Activated T-cell treated with anti-CD3 and anti-CD28 coated beads, Interleukin-2, amount 50 U/mL, for 72 hours (primary cell): ENCODE measurements around the gene DENND5B. TPM values are rescaled to one million over a fixed set of nuclear protein-coding genes. Genes with fewer than 3 reads are reported as not detected.

Experiments
- ATAC-seq, 2 donors: fragments of 150-1000 bp; cut with Tn5 transposase; replicated peaks in 1 of 2; 2 replicates each; pipeline ENCODE4 v1.10.0; 2021; ENCODE audit warnings: moderate library complexity in 2 of 2, mild to moderate bottlenecking in 1 of 2
- DNase-seq, 2 donors: peaks; one replicate each; pipeline ENCODE4 v3.0.0; 2021 to 2022; ENCODE audit warnings: mixed read lengths in 1 of 2
- H3K27ac Mint-ChIP-seq: one replicate; pipeline ENCODE4 v1.8.0; 2022; ENCODE audit warnings: mild to moderate bottlenecking, moderate library complexity, mixed read lengths
- H3K27me3 Mint-ChIP-seq: one replicate; pipeline ENCODE4 v1.8.0; 2022; ENCODE audit warnings: low read depth, mixed read lengths
- H3K36me3 Mint-ChIP-seq, 2 donors: one replicate each; pipeline ENCODE4 v1.8.0; 2022; ENCODE audit warnings: mixed read lengths in 2 of 2, mild to moderate bottlenecking in 1 of 2; ENCODE audit not compliant: insufficient read depth in 2 of 2
- H3K4me1 Mint-ChIP-seq: one replicate; pipeline ENCODE4 v1.8.0; 2022; ENCODE audit warnings: low read depth, mixed read lengths
- H3K4me3 Mint-ChIP-seq, 2 donors: one replicate each; pipeline ENCODE4 v1.8.0; 2022; ENCODE audit warnings: mild to moderate bottlenecking in 2 of 2, mixed read lengths in 2 of 2, moderate library complexity in 2 of 2
- H3K9me3 Mint-ChIP-seq, 2 donors: one replicate each; pipeline ENCODE4 v1.8.0; 2022; ENCODE audit warnings: mixed read lengths in 2 of 2
- total RNA-seq, 2 donors: library from RNA; stranded (reverse); gene quantifications; one replicate each; pipeline ENCODE4 v1.2.3, GENCODE V29; 2022

Gene DENND5B
- total RNA-seq = under 1 TPM; 0.76 to 0.77 TPM

DNA sequence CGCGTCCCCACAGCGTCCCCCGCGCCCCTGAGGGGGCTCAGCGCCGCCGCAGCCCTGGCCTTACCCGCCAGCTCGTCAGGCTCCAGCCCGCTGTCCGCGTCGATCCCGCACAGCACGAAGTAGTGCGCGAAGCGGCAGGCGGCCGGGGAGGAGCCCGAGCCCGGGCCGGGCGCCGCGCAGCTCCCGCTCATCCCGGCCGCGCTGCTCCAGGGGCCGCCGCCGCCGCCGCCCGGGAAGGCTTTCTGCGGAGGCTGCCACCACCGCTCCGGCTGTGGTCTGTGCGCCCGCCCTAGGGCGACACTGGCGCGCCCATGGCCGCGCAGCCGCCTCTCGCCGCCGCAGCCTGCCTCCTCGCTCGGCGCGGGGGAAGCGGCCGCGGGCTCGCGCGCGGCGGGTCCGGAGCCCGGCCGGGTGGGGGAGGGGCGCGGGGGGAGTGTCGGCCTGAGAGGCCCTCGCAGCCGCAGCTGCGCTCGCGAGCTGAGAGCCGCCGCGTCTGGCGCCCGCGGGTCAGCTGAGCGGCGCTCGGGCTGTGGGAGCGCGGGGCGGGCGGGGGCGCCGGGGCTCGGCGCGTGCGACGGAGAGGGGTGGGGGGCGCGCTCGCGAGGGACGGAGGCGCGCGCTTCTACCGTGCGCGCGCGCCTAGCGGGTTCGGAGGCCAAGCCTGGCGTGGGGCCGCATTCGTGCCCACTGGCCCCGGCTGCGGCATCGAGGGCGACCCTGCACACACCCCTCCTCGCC, at the start of gene DENND5B:
DENND5B (minus strand) TSS at position 495 of the 738 bp plus-strand sequence; CDS start at position 191, 304 bp downstream.
- DNase-seq (peak; percentile 34 to 45), ATAC-seq (peak; percentile 55 to 61)
- peak within 1 kb of the TSS; percentile 73 to 84 for H3K4me3 Mint-ChIP-seq
- H3K36me3 Mint-ChIP-seq = peaks cover 2% of the 10 kb centered on the region in 2 donors
- peaks cover 58% of the 10 kb centered on the region for H3K27me3 Mint-ChIP-seq
- peaks cover 7% of the 10 kb centered on the region for H3K4me1 Mint-ChIP-seq
- H3K27ac Mint-ChIP-seq = no peak within 1 kb of the TSS
- H3K9me3 Mint-ChIP-seq = no peaks in the 10 kb centered on the region

DNA sequence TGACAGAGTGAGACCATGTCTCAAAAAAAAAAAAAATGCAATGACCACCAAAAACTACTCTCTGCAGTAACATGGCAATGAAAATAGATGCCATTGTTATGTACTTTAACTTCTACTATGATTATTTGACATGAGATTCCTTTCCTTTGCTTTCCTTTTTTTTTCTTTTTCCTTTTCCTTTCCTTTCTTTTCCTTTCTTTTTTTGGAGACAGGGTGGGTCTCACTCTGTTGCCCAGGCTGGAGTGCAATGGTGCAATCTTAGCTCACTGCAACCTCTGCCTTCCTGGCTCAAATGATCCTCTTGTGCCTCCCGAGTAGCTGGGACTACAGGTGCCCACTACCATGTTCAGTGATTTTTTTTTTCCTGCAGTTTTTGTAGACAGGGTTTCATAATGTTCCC, 43.7 kb upstream of the DENND5B start:
- Mint-ChIP-seq H3K27ac (no peak overlapping the region), H3K4me1 (no peaks in the 10 kb centered on the region), H3K36me3 (no peaks in the 10 kb centered on the region), H3K4me3 (no peak overlapping the region), H3K9me3 (no peaks in the 10 kb centered on the region), H3K27me3 (no peaks in the 10 kb centered on the region)
- ATAC-seq = no peak
- no peak for DNase-seq

DNA sequence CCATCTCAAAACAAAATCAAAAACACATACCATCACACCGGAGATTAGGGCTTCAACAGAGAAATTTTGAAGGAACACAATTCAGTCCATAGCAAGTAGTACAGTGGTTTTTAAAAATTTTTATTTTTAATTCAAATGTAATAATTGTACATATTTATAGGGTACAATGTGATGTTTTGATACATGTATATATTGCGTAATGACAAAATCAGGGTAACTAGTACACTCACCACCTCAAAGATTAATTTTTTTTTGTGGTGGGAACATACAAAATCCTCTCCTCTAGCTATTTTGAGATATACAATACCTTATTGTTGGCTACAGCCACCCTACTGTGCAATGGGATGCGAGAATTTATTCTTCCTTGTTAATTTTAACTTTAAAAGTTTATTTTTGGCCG, 42.5 kb upstream of the DENND5B start:
- no peaks in the 10 kb centered on the region for H3K27me3 Mint-ChIP-seq
- H3K9me3 Mint-ChIP-seq = no peaks in the 10 kb centered on the region
- ATAC-seq (no peak), DNase-seq (no peak)
- no peaks in the 10 kb centered on the region for H3K4me1 Mint-ChIP-seq
- H3K36me3 Mint-ChIP-seq = no peaks in the 10 kb centered on the region
- H3K27ac Mint-ChIP-seq = no peak overlapping the region
- no peak overlapping the region for H3K4me3 Mint-ChIP-seq

DNA sequence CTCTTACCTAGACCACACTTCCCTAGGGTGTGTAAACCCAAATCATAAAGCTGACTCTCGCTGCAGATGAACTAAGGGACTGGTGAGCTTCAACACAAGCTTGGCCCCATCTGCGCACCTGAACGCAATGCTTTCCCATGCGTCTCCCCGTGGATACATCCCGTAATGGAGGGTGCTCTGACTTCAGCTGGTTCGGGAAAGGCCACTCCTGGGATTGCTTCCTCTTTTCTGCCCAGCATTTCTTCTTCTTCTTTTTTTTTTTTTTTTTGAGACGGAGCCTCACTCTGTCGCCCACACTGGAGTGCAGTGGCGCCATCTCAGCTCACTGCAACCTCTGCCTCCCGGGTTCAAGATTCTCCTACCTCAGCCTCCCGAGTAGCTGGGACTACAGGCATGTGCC, 40.9 kb upstream of the DENND5B start:
- H3K27me3 Mint-ChIP-seq = no peaks in the 10 kb centered on the region
- no peaks in the 10 kb centered on the region for H3K36me3 Mint-ChIP-seq
- no peaks in the 10 kb centered on the region for H3K9me3 Mint-ChIP-seq
- no peak overlapping the region for H3K27ac Mint-ChIP-seq
- H3K4me1 Mint-ChIP-seq = no peaks in the 10 kb centered on the region
- no peak for DNase-seq
- H3K4me3 Mint-ChIP-seq = no peak overlapping the region
- no peak for ATAC-seq

DNA sequence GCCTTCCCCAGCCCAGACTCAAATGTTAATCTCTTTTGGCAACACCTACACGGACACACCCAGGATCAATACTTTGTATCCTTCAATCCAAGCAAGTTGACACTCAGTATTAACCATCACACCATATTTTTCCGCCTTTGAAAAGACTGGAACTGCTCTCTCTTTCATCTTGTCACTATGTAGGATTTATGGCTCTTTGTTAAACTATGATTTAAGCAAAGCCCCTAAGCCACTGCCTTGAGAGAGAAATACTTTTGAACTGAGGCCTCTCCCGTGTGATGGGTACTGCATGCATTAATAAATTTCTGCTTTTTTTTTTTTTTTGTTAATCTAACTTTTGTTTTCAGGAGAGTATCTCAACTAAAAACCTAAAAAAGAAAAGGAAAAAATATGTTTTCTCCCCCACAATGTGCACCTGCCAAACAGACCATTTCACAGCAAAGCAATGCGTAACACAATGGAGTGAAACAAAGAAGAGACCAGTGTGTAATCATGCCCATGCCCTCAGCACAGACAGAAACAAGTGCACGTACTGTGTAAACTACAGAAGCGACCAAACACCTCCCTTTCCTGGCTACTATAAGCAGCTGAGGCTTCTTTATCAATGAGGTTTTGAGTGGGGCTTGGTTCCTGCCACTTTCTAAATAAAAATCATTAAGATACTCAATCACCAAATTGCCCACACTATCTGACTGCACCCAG, 40.2 kb upstream of the DENND5B start:
- Mint-ChIP-seq H3K27ac (no peak overlapping the region), H3K9me3 (no peaks in the 10 kb centered on the region), H3K36me3 (no peaks in the 10 kb centered on the region), H3K4me1 (no peaks in the 10 kb centered on the region), H3K27me3 (no peaks in the 10 kb centered on the region), H3K4me3 (no peak overlapping the region)
- ATAC-seq (no peak), DNase-seq (no peak)

DNA sequence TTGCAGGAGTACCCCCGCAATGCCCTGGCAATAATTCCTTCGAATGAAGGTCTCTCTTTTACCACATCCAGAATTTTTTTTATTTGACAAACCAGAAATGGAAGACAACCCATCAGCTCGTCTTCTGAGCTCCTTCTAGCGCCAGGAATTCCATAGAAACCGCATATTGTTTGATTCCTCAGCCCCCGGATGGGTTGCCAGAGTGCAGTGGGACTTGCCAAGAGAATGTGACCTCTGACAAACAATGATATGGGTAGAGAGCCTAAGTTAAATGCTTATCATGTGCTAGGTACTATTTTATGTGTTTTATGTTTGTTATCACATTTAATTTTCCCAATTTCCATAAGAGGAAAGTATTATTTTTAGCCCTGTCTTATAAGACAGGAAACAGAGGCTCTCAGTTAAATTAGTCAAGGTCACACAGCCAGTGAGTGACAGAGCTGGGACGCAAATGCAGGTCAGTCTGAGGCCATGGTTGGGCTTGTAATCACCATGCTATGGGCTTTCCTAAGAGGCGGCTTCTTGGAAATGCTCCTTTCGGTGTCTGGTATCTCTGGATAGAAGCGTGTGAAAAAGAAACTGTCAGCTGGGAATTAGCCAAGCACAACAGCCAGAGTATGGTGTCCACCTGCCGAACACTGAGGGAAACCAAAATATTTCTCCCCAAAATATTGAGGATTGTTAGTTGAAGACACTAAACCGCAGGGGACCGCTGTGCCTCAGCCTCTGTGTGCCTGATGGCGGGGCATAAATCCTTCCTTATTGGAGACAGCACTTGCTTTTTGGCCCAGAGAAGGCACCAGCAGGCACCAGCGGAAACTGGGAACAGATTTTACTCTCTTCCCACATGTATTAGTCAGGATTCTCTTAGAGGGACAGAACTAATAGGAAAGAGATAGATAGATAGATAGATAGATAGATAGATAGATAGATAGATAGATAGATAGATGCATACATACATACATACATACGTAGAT, 39.1 kb upstream of the DENND5B start:
- no peaks in the 10 kb centered on the region for H3K27me3 Mint-ChIP-seq
- no peaks in the 10 kb centered on the region for H3K9me3 Mint-ChIP-seq
- no peak for ATAC-seq
- DNase-seq = no peak
- H3K27ac Mint-ChIP-seq = no peak overlapping the region
- H3K4me3 Mint-ChIP-seq = no peak overlapping the region
- H3K4me1 Mint-ChIP-seq = no peaks in the 10 kb centered on the region
- peaks cover 0 to 1% of the 10 kb centered on the region in 2 donors for H3K36me3 Mint-ChIP-seq

DNA sequence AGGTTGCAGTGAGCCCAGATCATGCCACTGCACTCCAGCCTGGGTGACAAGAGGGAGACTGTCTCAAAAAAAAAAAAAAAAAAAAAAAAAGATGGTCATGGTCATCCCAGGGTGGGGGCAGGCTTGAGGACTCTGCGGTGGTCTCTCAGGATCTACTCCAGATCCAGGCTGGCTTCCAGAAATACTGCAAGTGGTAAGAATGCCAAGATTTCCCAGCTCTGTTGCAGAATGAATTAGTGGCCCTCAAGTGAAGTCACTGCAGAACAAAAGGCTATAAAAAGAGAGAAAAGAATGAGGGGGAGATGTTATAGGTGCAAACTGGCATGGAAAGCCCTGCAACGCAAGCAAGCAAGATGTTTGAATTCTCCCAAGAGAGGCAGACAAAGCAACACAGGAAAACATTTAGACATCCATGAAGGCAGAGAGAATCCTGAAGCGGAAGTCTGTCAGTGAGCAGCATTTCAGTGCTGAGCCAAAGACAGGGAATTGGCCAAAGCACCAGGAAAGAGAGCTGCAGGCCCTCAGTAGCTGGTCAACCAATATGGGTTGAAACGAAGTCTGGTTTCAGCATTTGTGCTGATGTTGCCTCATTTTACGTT, 36.6 kb upstream of the DENND5B start:
- no peak overlapping the region for H3K27ac Mint-ChIP-seq
- no peak overlapping the region for H3K4me3 Mint-ChIP-seq
- no peaks in the 10 kb centered on the region for H3K27me3 Mint-ChIP-seq
- ATAC-seq (no peak), DNase-seq (no peak)
- H3K4me1 Mint-ChIP-seq = no peaks in the 10 kb centered on the region
- H3K9me3 Mint-ChIP-seq = no peaks in the 10 kb centered on the region
- H3K36me3 Mint-ChIP-seq = peaks cover 0 to 1% of the 10 kb centered on the region in 2 donors

DNA sequence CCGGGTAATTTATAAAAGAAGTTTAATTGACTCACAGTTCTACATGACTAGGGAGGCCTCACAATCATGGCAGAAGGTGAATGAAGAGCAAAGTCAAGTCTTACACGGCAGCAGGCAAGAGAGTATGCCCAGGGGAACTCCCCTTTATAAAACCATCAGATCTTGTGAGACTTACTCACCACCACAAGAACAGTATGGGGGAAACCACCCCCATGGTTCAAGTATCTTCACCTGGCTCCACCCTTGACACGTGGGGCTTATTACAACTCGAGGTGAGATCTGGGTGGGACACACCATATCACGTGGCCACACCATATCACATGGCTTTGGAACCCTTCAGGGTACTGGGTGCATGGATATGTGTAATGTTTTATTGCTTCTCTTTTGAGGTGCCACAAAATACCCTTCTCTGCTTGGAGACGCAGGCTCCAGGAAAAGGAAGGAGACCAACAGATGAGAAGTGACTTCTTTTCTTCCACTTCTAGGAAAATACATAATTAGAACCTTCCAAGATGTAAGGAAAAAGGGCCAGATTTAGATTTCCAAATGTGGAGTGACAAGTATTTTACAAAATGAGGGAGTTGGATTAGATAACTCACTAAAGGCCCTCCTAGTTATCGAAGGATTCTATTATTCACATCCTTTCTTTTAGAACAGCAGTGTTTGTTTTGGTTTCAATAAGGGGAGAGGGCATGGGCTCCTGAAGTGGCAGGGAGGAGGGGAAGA, 35.5 kb upstream of the DENND5B start:
- Mint-ChIP-seq H3K27me3 (no peaks in the 10 kb centered on the region), H3K4me3 (no peak overlapping the region), H3K9me3 (no peaks in the 10 kb centered on the region), H3K27ac (no peak overlapping the region), H3K4me1 (no peaks in the 10 kb centered on the region), H3K36me3 (peaks cover 0 to 1% of the 10 kb centered on the region in 2 donors)
- ATAC-seq (no peak), DNase-seq (no peak)

DNA sequence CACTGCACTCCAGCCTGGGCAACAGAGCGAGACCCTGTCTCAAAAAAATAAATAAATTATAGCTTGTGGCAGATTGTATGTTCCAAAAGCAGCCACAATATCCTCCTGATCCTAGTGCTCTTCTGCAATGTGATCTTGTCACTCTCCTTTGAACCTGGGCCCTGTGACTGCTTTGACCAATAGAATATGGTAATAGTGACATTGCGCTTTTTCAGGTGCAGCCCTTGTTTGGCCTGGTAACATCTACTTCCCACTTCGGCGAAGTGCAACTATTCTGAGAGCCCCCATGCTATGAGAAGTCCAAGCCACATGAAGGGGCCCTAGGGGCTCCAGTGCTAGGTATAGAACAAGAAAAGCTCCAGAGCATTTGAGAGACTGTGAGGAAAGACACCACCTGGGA, 31.1 kb upstream of the DENND5B start:
- ATAC-seq (no peak), DNase-seq (no peak)
- Mint-ChIP-seq H3K36me3 (peaks cover 0 to 1% of the 10 kb centered on the region in 2 donors), H3K27me3 (no peaks in the 10 kb centered on the region), H3K4me1 (peaks cover 4% of the 10 kb centered on the region), H3K9me3 (no peaks in the 10 kb centered on the region), H3K27ac (no peak overlapping the region), H3K4me3 (no peak overlapping the region)

DNA sequence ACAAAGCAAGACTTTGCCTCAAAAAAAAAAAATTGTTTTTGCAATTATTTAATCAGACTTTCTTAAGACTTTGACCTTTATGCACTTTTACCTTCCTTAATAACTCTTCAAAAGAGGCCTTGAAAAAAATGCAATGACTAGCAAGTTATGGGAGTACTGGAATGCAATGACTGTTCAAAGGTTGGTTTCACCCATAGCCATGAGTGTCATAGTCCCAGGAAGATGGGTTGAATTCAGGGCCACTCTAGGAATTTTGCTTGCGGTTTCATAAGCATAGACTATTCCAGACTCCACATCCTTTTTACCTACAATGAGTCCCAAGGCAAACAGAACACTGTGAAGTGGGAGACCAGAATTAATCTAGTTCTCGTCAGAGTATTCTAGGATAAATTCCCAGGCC, 29.4 kb upstream of the DENND5B start:
- no peak for DNase-seq
- Mint-ChIP-seq H3K36me3 (no peaks in the 10 kb centered on the region), H3K9me3 (no peaks in the 10 kb centered on the region), H3K4me3 (no peak overlapping the region), H3K4me1 (peaks cover 4% of the 10 kb centered on the region), H3K27ac (no peak overlapping the region), H3K27me3 (no peaks in the 10 kb centered on the region)
- ATAC-seq = no peak

DNA sequence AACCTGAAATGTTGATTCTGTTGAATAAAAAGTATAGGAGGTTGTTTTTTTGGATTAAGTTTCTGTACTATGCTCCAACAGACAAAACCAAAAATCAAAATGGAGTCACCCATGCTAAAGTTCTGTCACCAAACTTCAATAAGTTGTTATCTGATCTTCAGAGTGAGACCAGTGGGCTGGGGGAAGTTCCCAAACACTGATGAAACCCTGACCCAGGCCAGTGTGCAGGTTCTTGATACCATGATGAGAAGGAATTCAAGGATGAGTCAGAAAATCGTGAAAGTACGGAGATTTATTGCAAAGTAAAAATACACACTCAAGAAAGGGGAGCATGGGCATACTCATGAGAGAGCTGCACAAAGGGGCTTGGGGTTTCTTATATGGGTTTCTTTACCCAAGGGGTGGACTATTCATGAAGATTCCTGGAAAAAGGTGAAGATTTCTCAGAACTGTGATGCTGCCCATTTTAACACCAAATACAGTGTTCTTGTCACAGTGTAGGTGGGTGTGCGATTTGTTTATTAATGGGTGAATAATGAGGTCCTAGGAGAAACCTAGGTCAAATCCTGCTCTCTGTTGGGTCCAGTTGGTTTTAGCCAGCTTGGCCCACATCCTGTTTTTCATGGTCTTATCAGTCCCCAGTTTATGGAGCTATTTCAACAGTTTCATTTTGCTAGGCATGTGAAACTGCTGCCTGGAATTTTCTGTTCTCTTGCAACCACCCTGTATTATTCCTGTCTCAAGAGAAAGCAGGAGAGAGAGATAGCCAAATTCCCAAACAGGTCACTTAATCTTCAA, 27.5 kb upstream of the DENND5B start:
- Mint-ChIP-seq H3K4me3 (no peak overlapping the region), H3K9me3 (no peaks in the 10 kb centered on the region), H3K27ac (no peak overlapping the region), H3K4me1 (peaks cover 4% of the 10 kb centered on the region), H3K27me3 (no peaks in the 10 kb centered on the region), H3K36me3 (no peaks in the 10 kb centered on the region)
- ATAC-seq (no peak), DNase-seq (no peak)

DNA sequence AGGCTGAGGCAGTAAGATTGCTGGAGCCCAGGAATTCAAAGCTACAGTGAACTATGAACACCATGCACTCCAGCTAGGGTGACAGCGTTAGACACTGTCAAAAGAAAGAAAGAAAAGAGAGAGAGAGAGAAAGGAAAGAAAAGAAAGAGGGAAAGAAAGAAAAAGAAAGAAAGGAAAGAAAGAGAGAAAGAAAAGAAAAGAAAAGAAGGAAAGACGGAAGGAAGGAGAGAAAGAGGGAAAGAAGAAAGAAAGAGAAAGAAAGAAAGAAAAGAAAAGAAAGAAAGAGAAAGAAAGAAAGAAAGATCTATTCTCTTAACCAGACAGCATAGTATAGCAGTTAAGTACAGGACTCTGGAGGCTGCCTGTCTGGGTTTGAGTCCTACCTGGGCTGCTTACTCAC, 21.9 kb upstream of the DENND5B start:
- no peaks in the 10 kb centered on the region for H3K9me3 Mint-ChIP-seq
- DNase-seq = no peak
- H3K4me3 Mint-ChIP-seq = no peak overlapping the region
- H3K27ac Mint-ChIP-seq = no peak overlapping the region
- peaks cover 0 to 3% of the 10 kb centered on the region in 2 donors for H3K36me3 Mint-ChIP-seq
- H3K4me1 Mint-ChIP-seq = no peaks in the 10 kb centered on the region
- H3K27me3 Mint-ChIP-seq = no peaks in the 10 kb centered on the region
- ATAC-seq = no peak
